IMR-90 (cell line): ENCODE measurements around the gene ESR1.

Experiments used
- BHLHE40 ChIP-seq: fragments of 150-350 bp; IDR thresholded peaks from 2 replicates; pipeline ENCODE4 v1.6.1; 2016; ENCODE audit warnings: mild to moderate bottlenecking, low read depth, low read length
- CEBPB ChIP-seq: IDR thresholded peaks from 2 replicates; pipeline ENCODE4 v1.6.1; 2012; ENCODE audit warnings: low read depth, low read length, improper control_type of control experiment
- CHD1 ChIP-seq: IDR thresholded peaks from 2 replicates; pipeline ENCODE4 v1.6.1; 2012; ENCODE audit warnings: low read depth, low read length, improper control_type of control experiment
- CTCF ChIP-seq: conservative IDR thresholded peaks from 2 replicates; pipeline ENCODE4 v1.5.1; 2012; ENCODE audit warnings: mild to moderate bottlenecking, low read depth, low read length, improper control_type of control experiment
- ELK1 ChIP-seq: fragments of 150-350 bp; IDR thresholded peaks from 2 replicates; pipeline ENCODE4 v1.6.1; 2016; ENCODE audit warnings: low read depth, mild to moderate bottlenecking, low read length, moderate library complexity, borderline replicate concordance
- FOS ChIP-seq: fragments of 150-350 bp; IDR thresholded peaks from 2 replicates; pipeline ENCODE4 v1.6.1; 2016; ENCODE audit warnings: low read depth, low read length
- MAFK ChIP-seq: IDR thresholded peaks from 2 replicates; pipeline ENCODE4 v1.6.1; 2012; ENCODE audit warnings: low read depth, low read length, improper control_type of control experiment
- MAZ ChIP-seq: IDR thresholded peaks from 2 replicates; pipeline ENCODE4 v1.6.1; 2012; ENCODE audit warnings: low read depth, mild to moderate bottlenecking, low read length, improper control_type of control experiment, moderate library complexity, borderline replicate concordance
- MXI1 ChIP-seq: IDR thresholded peaks from 2 replicates; pipeline ENCODE4 v1.6.1; 2012; ENCODE audit warnings: low read depth, mild to moderate bottlenecking, low read length, moderate library complexity, borderline replicate concordance
- POLR2A ChIP-seq: IDR thresholded peaks from 2 replicates; pipeline ENCODE4 v1.6.1; 2012; ENCODE audit warnings: mild to moderate bottlenecking, low read depth, low read length
- RCOR1 ChIP-seq: IDR thresholded peaks from 2 replicates; pipeline ENCODE4 v1.6.1; 2012; ENCODE audit warnings: mild to moderate bottlenecking, low read length, improper control_type of control experiment; ENCODE audit not compliant: insufficient replicate concordance
- SMC3 ChIP-seq: fragments of 150-350 bp; IDR thresholded peaks from 2 replicates; pipeline ENCODE4 v1.6.1; 2016; ENCODE audit warnings: low read depth, mild to moderate bottlenecking, antibody characterized with exemption, low read length, moderate library complexity
- USF2 ChIP-seq: fragments of 150-350 bp; IDR thresholded peaks from 2 replicates; pipeline ENCODE4 v1.6.1; 2017; ENCODE audit warnings: mild to moderate bottlenecking, antibody characterized with exemption, low read length, low read depth

- TF ChIP-seq CTCF: no peak
- no peak for TF ChIP-seq BHLHE40
- TF ChIP-seq POLR2A: no peak
- TF ChIP-seq CHD1: no peak
- no peak for TF ChIP-seq MAZ
- TF ChIP-seq RCOR1: no peak
- no peak for TF ChIP-seq FOS
- TF ChIP-seq CEBPB: no peak
- no peak for TF ChIP-seq MXI1
- no peak for TF ChIP-seq USF2
- no peak for TF ChIP-seq ELK1
- no peak for TF ChIP-seq SMC3
- no peak for TF ChIP-seq MAFK
Measured at GRCh38 chr6:152034631-152035030, 227.1 kb downstream of the ESR1 start.
